Ramos (cell line): ENCODE measurements around the gene SPOUT1.
"Not testable (repeated sequence)": the region's sequence is repeated elsewhere in the genome, so short reads cannot be mapped to it uniquely, and the experiment has no call there.

ENCODE experiments used
- in situ Hi-C: fragments of 300-500 bp; cut with MboI; formaldehyde crosslinking; loops from one replicate; pipeline ENCODE4 v1.14.3; 2022; ENCODE audit warnings: low sequenced_read_pairs; ENCODE audit not compliant: unreplicated experiment

The SPOUT1 gene

DNA sequence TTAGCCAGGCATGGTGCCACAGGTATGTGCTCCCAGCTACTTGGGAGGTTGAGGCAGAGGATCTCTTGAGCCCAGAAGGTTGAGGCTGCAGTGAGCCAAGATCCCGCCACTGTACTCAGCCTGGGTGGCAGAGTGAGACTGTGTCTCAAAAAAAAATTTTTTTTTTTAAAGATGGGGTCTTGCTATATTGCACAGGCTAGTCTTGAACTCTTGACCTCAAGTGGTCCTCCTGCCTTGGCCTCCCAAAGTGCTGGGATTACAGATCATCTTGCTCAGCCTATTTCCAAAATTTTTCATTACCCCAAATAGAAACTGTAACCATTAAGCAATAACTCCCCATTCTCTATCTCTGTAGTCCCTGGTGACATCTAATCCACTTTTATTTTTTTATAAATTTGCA, 46.9 kb downstream of the SPOUT1 start:
- in situ Hi-C loops: no loop called here

GRCh38 chr9:128781187-128782070, 48.2 kb downstream of the SPOUT1 start:
- in situ Hi-C loops: no loop called here

DNA sequence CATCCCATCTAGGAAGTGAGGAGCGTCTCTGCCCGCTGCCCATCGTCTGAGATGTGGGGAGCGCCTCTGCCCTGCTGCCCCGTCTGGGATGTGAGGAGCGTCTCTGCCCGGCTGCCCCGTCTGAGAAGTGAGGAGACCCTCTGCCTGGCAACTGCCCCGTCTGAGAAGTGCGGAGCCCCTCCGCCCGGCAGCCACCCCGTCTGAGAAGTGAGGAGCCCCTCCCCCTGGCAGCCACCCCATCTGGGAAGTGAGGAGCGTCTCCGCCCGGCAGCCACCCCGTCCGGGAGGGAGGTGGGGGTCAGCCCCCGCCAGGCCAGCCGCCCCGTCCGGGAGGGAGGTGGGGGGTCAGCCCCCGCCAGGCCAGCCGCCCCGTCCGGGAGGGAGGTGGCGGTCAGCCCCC, 49.5 kb downstream of the SPOUT1 start:
- in situ Hi-C loops: not testable (repeated sequence)

- in situ Hi-C loops: no loop called here
Observed at GRCh38 chr9:128774804-128775203, 54.8 kb downstream of the SPOUT1 start.

- in situ Hi-C loops: no loop called here
Observed at GRCh38 chr9:128773049-128773448, 56.5 kb downstream of the SPOUT1 start.

DNA sequence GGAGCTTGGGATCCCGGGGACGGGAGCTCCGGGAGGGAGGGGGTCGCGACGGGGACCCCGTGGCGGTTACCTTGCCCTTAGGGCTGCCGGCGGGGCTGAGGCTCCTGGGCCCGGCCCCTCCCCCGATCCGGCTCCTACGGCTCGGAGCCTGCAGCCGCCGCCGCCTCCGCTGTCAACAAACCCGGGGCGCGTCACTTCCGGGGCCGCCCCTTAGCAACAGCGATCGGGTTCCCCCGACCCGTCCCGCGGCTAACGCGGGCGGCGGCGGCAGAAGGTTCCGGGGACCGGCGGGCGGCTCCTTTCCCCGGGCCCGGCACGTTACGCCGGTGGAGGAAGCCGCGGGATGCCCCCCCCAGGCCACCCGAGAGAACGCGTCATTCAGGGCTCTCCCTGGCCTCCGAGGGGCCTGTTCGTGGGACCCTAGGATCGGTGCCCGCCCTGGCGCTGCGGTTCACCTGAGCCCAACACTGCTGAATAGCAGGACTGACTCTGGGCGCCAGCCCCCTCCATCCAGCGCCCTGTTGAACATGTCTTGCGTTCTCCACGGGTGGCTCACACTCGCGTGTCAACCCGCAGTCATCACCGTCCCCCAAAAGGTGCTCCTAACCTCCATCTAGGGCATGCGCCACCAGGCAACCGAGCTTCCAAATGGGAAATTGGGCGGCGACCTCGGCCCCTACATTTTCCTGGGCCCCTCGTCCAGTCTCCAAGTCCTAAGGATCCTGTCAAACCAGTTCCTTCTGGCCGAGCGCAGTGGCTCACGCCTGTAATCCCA, 57.7 kb downstream of the SPOUT1 start, which contains the start of gene ZER1:
ZER1 (minus strand) TSS at position 183 of the 775 bp plus-strand sequence. CDS start 16,362 bp downstream, outside the sequence.
- in situ Hi-C loops: no loop called here

DNA sequence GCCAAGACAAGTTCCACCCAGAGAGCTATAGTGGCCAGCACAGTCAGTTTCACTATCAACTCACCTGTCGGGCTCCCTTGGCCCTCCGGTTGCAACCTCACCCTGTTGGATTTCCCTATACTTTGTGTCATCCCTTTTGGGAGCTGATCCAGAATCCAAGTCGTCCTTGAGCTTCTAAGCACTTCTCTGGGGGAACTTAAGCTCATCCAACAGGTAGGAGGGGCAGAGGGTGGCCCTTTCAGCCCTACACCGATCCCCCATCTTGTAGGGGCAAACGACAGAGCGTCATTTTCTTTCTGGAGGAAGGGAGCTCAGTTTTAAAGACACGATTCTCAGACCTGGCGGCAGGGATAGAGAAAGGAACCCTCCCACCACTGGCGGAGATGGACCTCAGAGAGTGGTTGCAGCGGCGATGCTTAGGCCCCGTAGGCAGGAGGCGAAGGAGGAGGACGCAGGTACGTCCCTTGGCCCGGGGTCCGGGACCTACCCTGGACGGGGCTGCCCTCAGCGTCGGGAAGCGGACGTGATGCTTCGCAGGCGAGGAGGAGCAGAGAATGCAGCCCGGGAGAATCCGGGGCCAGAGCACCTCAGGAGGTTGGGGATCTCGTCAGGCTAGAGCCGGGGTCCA, 58.4 kb downstream of the SPOUT1 start:
- in situ Hi-C loops: no loop called here

GRCh38 chr9:128770286-128771030, 59.1 kb downstream of the SPOUT1 start:
- in situ Hi-C loops: no loop called here
